Measurements from ENCODE around the gene GAB2. TPM values are rescaled to one million over a fixed set of nuclear protein-coding genes. Genes with fewer than 3 reads are reported as not detected.

GAB2 gene
- total and polyA plus RNA-seq, 2 of the 4 experiments (the other 2 are of a cell fraction), result 3.3 to 5.9 TPM

- Histone ChIP-seq H3K36me3 (ENCODE audit: control insufficient read depth, insufficient read depth, low read length) (peaks cover 58% of the 10 kb centered on the region), H3K4me2 (ENCODE audit: low read depth, low read length) (no peak overlapping the region), H2AK5ac (ENCODE audit: low read depth, low read length) (no peak overlapping the region), H2AK9ac (replicated peaks; ENCODE audit: low read depth, low read length, poor library complexity) (no peak overlapping the region), H4K5ac (ENCODE audit: low read depth, low read length) (no peak overlapping the region), H2BK5ac (ENCODE audit: low read depth, low read length, poor library complexity, severe bottlenecking) (no peak overlapping the region), H2AFZ (replicated peaks; ENCODE audit: low read length, poor library complexity) (no peak overlapping the region), H3K9me1 (ENCODE audit: insufficient read depth, low read length) (peaks cover 28% of the 10 kb centered on the region), H3K4me1 (ENCODE audit: control insufficient read depth, insufficient read depth, low read length) (peaks cover 14% of the 10 kb centered on the region), H3K23ac (ENCODE audit: low read depth, low read length) (no peak overlapping the region), H3K79me1 (ENCODE audit: low read depth in 1 of 2, low read length in 2 of 2) (peaks cover 5 to 46% of the 10 kb centered on the region in 2 experiments; a peak in 2 of 4 replicates), H4K8ac (ENCODE audit: low read depth in 2 of 2, low read length in 2 of 2) (no peak overlapping the region), H2BK120ac (ENCODE audit: low read depth, low read length) (no peak overlapping the region), H3K9ac (ENCODE audit: low read depth, low read length) (no peak overlapping the region), H3K18ac (ENCODE audit: low read depth, low read length) (no peak overlapping the region), H3K27ac (ENCODE audit: insufficient read depth, low read length) (no peak overlapping the region), H4K91ac (ENCODE audit: insufficient read depth, low read depth, low read length) (no peak overlapping the region), H3K14ac (replicated peaks; ENCODE audit: low read depth, low read length) (no peak overlapping the region), H2BK15ac (ENCODE audit: low read depth, low read length) (no peak overlapping the region), H2BK20ac (ENCODE audit: low read depth, low read length) (no peak overlapping the region), H3K4me3 (ENCODE audit: insufficient read depth, low read depth, low read length) (no peak overlapping the region), H3K56ac (ENCODE audit: extremely low read depth, insufficient read depth, low read length) (no peak overlapping the region), H3K27me3 (ENCODE audit: control insufficient read depth, insufficient read depth, low read length) (no peaks in the 10 kb centered on the region), H3K4ac (ENCODE audit: low read depth, low read length) (no peak overlapping the region), H4K20me1 (ENCODE audit: insufficient read depth, low read length) (peaks cover 22% of the 10 kb centered on the region), H3K9me3 (ENCODE audit: control insufficient read depth, insufficient read depth, low read length) (no peaks in the 10 kb centered on the region)
- DNase-seq (no peak), ATAC-seq (ENCODE audit: low read depth) (no peak)
- intact Hi-C loops (cut with micrococcal nuclease) (no loop called here), in situ Hi-C loops (cut with MboI; ENCODE audit: low sequenced_read_pairs) (no loop called here), dilution Hi-C loops (cut with HindIII; ENCODE audit: low sequenced_read_pairs, unreplicated experiment) (no loop called here)
- no TSS peak for BruUV-seq (replicated peaks)
- ChIA-PET POLR2A (ENCODE audit: unreplicated experiment) (no interaction called here), CTCF (interaction anchor here (0.6 kb wide), 1 partner anchor 53 kb away, joined by 3 read pairs; no protein-coding TSS in a partner anchor)
- WGBS, 2 experiments (ENCODE audit: extremely low coverage in 2 of 2, insufficient read length in 1 of 2), result no CpG with 5 or more reads among the region's 5 CpGs
- TF ChIP-seq FOS (IDR thresholded peaks at IDR 0.05; ENCODE audit: low read depth, low read length) (no peak), NFE2L2 (IDR thresholded peaks at IDR 0.05; ENCODE audit: low read depth, low read length) (no peak), ELK1 (IDR thresholded peaks at IDR 0.05; ENCODE audit: borderline replicate concordance, low read depth, low read length) (no peak), RCOR1 (IDR thresholded peaks at IDR 0.05; ENCODE audit: insufficient replicate concordance, low read length) (no peak), SMC3 (IDR thresholded peaks at IDR 0.05; ENCODE audit: low read depth, low read length) (no peak), CTCF (conservative IDR thresholded peaks at IDR 0.05; ENCODE audit: low read depth, low read length) (no peak), MAZ (IDR thresholded peaks at IDR 0.05; ENCODE audit: borderline replicate concordance, low read depth, low read length) (no peak), RFX5 (IDR thresholded peaks at IDR 0.05; ENCODE audit: low read depth, low read length) (no peak)
- TF ChIP-seq, protein P1, sequence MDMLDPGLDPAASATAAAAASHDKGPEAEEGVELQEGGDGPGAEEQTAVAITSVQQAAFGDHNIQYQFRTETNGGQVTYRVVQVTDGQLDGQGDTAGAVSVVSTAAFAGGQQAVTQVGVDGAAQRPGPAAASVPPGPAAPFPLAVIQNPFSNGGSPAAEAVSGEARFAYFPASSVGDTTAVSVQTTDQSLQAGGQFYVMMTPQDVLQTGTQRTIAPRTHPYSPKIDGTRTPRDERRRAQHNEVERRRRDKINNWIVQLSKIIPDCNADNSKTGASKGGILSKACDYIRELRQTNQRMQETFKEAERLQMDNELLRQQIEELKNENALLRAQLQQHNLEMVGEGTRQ (IDR thresholded peaks at IDR 0.05; ENCODE audit: low read depth, low read length), result no peak
Observed at GRCh38 chr11:78211565-78211964, 206.1 kb downstream of the GAB2 start.

Data from IMR-90 (cell line).